Nucleus accumbens (tissue), 56 donors: ENCODE data around the gene GABRE.
"Not testable (repeated sequence)": the region's sequence is repeated elsewhere in the genome, so short reads cannot be mapped to it uniquely, and the experiment has no call there.

Experiments used
- DNase-seq, 56 donors: peaks; one replicate each; lab custom pipeline; 2025; lab: John Stamatoyannopoulos, UW

GABRE gene

GRCh38 chrX:151973060-151973661 is 1.3 kb downstream of the GABRE start:
- DNase-seq = no peak

- peak in 3 of 56 donors; percentile 1 to 9 (median 3) for DNase-seq
Measured at GRCh38 chrX:151970661-151971060, 3.8 kb downstream of the GABRE start.

- DNase-seq = peak in 1 of 56 donors; percentile 0
Measured at GRCh38 chrX:151970027-151970426, 4.4 kb downstream of the GABRE start.

DNA sequence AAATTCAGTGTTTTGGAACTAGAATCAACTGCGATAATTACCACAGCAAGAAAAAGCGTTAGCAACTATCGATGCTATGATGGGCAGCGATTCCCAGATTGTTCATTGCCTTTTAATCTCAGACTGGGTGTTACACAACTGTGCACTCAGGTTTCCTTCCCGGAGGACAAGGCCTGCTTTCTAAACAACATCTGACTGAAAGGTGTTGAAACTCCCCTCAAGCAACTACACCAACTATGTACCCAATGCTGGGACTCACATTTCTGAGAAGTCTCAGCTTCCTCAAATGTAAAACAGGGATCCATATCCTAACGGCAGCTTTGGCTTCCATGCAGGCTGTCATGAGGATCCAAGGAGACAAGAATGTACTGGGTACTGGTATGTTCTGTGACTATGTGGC is 8.2 kb downstream of the GABRE start:
- DNase-seq = no peak

DNA sequence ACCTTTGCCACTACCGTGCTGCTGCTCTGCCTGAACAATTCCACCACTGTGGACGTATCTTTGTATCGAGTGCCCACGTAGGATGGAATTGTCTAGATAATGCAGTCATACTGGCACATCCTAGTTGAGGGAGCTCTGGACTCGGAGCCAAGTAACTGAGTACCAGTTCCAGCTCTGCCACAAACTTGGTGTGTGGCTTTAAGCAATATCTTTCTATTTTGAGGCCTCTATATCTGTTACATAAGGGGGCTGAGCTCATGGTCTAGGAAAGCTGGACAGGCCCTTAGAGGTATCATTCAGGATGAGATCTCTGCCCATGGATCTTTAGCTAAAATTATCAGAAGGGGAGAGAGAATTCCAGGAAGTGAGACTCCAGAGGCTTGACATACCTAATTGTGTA is 12.4 kb downstream of the GABRE start:
- DNase-seq = no peak

GRCh38 chrX:151958101-151958500 is 16.4 kb downstream of the GABRE start:
- DNase-seq = no peak

DNA sequence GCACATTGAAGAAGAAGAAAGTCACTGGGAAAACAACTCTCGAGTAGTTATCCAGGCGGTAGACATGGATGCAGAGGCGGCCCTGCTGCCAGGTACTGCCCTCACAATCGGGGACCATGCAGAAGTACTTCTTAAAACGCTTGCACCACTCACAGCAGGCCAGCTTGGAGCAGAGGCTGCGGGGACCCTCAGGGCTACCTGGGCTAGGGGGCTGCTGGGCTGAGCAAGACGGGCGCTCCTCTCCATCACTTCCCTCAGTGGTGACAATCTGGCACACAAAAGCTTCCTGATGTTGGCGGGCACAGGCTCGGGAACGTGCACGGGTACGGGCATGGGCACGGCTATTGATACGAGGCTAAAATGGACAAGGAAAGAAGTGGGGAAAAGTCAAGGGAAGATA is 19.7 kb downstream of the GABRE start:
- DNase-seq = no peak

DNA sequence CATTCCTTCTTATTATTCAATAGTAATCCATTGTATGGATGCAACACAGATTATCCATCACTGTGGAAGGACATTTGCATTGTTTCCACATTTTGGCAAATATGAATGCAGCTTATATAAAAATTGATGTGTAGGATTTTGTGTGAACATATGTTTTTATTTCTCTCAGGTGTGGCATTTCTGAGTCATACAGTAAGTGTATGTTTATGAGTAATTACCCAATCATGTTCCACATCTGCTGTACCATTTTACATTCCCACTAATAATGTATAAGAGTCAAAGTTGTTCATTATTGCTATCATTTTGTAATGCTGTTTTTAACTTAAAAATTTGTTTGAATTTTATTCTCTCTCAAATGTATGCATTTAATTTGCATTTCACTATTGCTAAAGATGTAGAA is 36.3 kb downstream of the GABRE start:
- DNase-seq = no peak

GRCh38 chrX:151935358-151935757 is 39.1 kb downstream of the GABRE start:
- no peak for DNase-seq

DNA sequence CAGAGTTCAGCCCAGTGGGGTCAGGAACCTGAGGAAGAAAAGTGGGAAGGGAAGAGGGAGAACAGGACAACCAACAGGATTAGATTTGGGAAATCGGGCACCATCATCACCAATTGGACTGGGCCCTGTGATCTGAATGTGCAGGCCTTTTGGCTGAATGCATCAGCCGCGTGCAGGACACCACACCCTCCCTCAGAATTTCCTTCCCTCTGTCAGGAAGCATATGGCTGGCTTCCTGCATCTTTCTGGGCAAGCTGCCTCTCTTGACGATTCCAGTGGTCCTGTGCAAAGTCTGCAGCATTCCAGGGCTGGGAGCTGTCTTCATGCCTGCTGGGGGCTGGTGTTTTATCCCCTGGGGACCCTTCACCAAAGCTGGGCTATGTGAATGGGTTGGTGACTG is 45.4 kb downstream of the GABRE start:
- no peak for DNase-seq

GRCh38 chrX:151923648-151924047 is 50.8 kb downstream of the GABRE start:
- no peak for DNase-seq

DNA sequence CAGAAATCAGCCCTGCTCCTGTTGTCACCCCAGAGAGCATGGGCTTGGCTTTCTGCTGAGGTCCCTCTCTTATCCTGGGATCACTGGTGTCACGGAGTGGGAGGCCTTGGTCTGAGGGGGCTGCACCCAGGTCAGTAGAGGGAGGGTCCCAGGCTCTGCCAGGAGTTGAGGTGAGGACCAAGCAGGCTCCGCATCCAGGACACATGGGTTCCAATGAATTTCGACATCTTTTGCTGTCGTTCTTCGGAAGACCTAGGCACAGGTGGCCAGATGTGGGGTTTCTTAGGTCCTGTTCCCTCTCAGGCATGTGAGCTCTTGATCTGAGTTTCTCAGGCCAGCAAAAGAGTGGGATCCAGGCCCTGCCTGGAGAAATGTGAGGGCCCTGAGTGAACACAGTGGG is 51.8 kb downstream of the GABRE start:
- DNase-seq = no peak

- no peak for DNase-seq
Measured at GRCh38 chrX:151921866-151922265, 52.6 kb downstream of the GABRE start.

- no peak for DNase-seq
Measured at GRCh38 chrX:151921292-151921691, 53.2 kb downstream of the GABRE start.

- DNase-seq = no peak
Measured at GRCh38 chrX:151920530-151920929, 53.9 kb downstream of the GABRE start.

GRCh38 chrX:151920101-151920500 is 54.4 kb downstream of the GABRE start:
- no peak for DNase-seq

DNA sequence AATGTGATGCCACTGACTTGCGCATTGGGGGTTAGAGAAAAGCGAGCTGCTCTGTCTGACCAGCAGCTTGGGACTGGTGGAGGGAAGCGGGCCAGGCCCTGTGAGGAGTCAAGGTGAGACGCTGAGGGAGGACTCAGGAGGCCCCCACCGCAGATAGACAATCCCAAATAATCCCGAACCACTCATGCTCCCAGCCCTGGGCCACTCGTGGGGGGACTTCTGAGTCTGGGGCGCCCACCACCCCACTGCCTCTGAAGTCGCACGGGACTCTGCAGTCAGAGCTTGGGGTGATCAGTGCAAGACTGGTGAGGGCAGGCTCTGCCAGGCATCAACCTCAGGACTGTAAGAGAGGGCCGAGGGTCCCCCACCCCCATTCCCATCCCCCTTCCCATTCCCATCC is 54.9 kb downstream of the GABRE start:
- no peak for DNase-seq

- not testable (repeated sequence) for DNase-seq
Measured at GRCh38 chrX:151918736-151919135, 55.7 kb downstream of the GABRE start.

- no peak for DNase-seq
Measured at GRCh38 chrX:151912780-151913179, 61.7 kb downstream of the GABRE start, which contains the start of gene MAGEA4. MAGEA4 (plus strand) TSS chrX:151912889; CDS start chrX:151923665, 10,776 bp downstream.

DNA sequence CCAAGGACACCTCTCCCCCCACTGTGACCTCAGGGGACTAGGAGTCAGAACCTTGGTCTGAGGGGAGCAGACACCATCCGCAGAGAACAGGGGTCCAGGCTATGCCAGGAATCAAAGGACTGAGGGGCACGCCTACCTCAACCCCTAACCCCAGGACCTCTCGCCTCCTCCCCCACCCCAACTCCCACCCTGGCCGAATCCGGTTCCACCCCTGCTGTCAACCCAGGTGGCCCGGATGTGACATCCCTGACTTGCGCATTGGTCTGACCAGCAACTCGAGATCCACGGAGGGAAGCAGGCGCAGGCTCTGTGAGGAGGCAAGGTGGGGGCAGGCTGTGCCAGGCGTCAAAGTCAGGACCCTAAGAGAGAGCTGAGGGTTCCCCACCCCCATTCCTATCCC is 62.3 kb downstream of the GABRE start:
- DNase-seq = no peak

DNA sequence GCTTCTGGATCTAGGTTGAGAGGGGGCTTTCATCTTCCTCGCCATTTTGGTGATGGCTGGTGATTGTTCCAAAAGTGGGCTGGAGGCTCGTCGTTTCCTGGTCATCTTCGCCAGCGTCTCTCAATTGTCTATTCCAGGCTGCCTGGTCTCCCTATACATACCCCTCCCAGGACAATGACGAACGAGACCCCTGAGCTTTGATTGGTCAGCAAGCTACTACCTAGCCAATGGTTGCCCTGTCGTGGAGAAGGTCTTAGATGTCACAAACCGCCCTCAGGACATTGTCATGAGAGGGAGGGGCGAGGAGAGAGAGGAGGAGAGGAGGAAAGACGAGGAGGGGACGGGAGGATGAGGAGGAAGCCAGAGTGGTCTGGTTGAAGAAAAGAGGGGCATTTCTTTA is 69.5 kb downstream of the GABRE start:
- no peak for DNase-seq
